ENCODE measurements around the gene CRTAP. TPM values are rescaled to one million over a fixed set of nuclear protein-coding genes. Genes with fewer than 3 reads are reported as not detected.
A peak's percentile ranks its signal among the peaks of the same experiment; 100 is the strongest.

Gene CRTAP
- total RNA-seq, 2 experiments from 2014 or later, result 36.0 to 39.4 TPM

- POLR2A ChIA-PET, result no interaction called here
- Mint-ChIP-seq H3K27me3 (peaks cover 2% of the 10 kb centered on the region), H3K27ac (peak overlapping the region; percentile 58), H3K4me1 (peaks cover 47% of the 10 kb centered on the region), H3K36me3 (peaks cover 61% of the 10 kb centered on the region), H3K9me3 (peaks cover 3% of the 10 kb centered on the region), H3K4me3 (peak overlapping the region; percentile 51)
- DNase-seq (no peak), ATAC-seq (ENCODE audit: low read depth) (no peak)
Measured at GRCh38 chr3:33088691-33089090, 25.1 kb upstream of the CRTAP start.

GRCh38 chr3:33089515-33089914 is 24.3 kb upstream of the CRTAP start:
- H3K27ac Mint-ChIP-seq, result peak overlapping the region; percentile 58
- H3K4me1 Mint-ChIP-seq, result peaks cover 47% of the 10 kb centered on the region
- peaks cover 2% of the 10 kb centered on the region for H3K27me3 Mint-ChIP-seq
- H3K36me3 Mint-ChIP-seq, result peaks cover 56% of the 10 kb centered on the region
- POLR2A ChIA-PET, result no interaction called here
- H3K9me3 Mint-ChIP-seq, result peaks cover 3% of the 10 kb centered on the region
- ATAC-seq (ENCODE audit: low read depth) (peak; percentile 83), DNase-seq (no peak)
- peak overlapping the region; percentile 51 for H3K4me3 Mint-ChIP-seq

- Mint-ChIP-seq H3K4me3 (no peak overlapping the region), H3K27me3 (peaks cover 2% of the 10 kb centered on the region), H3K9me3 (peaks cover 3% of the 10 kb centered on the region), H3K4me1 (peaks cover 55% of the 10 kb centered on the region), H3K36me3 (peaks cover 46% of the 10 kb centered on the region), H3K27ac (peak overlapping the region; percentile 27)
- no peak for DNase-seq
- POLR2A ChIA-PET, result no interaction called here
- no peak for ATAC-seq (ENCODE audit: low read depth)
Measured at GRCh38 chr3:33091746-33092145, 22.1 kb upstream of the CRTAP start.

- DNase-seq (no peak), ATAC-seq (ENCODE audit: low read depth) (no peak)
- H3K9me3 Mint-ChIP-seq, result peaks cover 3% of the 10 kb centered on the region
- H3K27me3 Mint-ChIP-seq, result no peaks in the 10 kb centered on the region
- H3K27ac Mint-ChIP-seq, result no peak overlapping the region
- H3K4me1 Mint-ChIP-seq, result peaks cover 53% of the 10 kb centered on the region
- POLR2A ChIA-PET, result no interaction called here
- no peak overlapping the region for H3K4me3 Mint-ChIP-seq
- peaks cover 40% of the 10 kb centered on the region for H3K36me3 Mint-ChIP-seq
Measured at GRCh38 chr3:33092496-33093254, 21.1 kb upstream of the CRTAP start.

GRCh38 chr3:33093847-33094246 is 20.0 kb upstream of the CRTAP start:
- Mint-ChIP-seq H3K9me3 (no peaks in the 10 kb centered on the region), H3K4me3 (no peak overlapping the region), H3K27ac (no peak overlapping the region), H3K36me3 (peaks cover 29% of the 10 kb centered on the region), H3K4me1 (peaks cover 42% of the 10 kb centered on the region), H3K27me3 (no peaks in the 10 kb centered on the region)
- ATAC-seq (ENCODE audit: low read depth), result no peak
- POLR2A ChIA-PET, result interaction anchor here (0.6 kb wide), 1 partner anchor 1548 kb away, joined by 3 read pairs; no protein-coding TSS in a partner anchor
- no peak for DNase-seq

GRCh38 chr3:33095436-33095835 is 18.4 kb upstream of the CRTAP start:
- POLR2A ChIA-PET, result interaction anchor here (1.2 to 1.5 kb wide), 3 partner anchors 34 to 346 kb away, joined by 3 read pairs; no protein-coding TSS in a partner anchor
- H3K27me3 Mint-ChIP-seq, result peaks cover 4% of the 10 kb centered on the region
- H3K9me3 Mint-ChIP-seq, result no peaks in the 10 kb centered on the region
- peak overlapping the region; percentile 98 for H3K4me3 Mint-ChIP-seq
- DNase-seq, result no peak
- H3K27ac Mint-ChIP-seq, result peak overlapping the region; percentile 46
- peaks cover 21% of the 10 kb centered on the region for H3K36me3 Mint-ChIP-seq
- peaks cover 29% of the 10 kb centered on the region for H3K4me1 Mint-ChIP-seq
- ATAC-seq (ENCODE audit: low read depth), result no peak

- peaks cover 15% of the 10 kb centered on the region for H3K36me3 Mint-ChIP-seq
- POLR2A ChIA-PET, result interaction anchor here (1.2 to 2.6 kb wide), 4 partner anchors 18 to 345 kb away, joined by 3 to 6 read pairs (median 3); partner anchors contain the start of gene CRTAP
- H3K4me1 Mint-ChIP-seq, result peaks cover 22% of the 10 kb centered on the region
- ATAC-seq (ENCODE audit: low read depth) (peak; percentile 57), DNase-seq (peak; percentile 47)
- peak overlapping the region; percentile 98 for H3K4me3 Mint-ChIP-seq
- peaks cover 4% of the 10 kb centered on the region for H3K27me3 Mint-ChIP-seq
- peak overlapping the region; percentile 85 for H3K27ac Mint-ChIP-seq
- no peaks in the 10 kb centered on the region for H3K9me3 Mint-ChIP-seq
Measured at GRCh38 chr3:33096093-33096868, 17.5 kb upstream of the CRTAP start.

GRCh38 chr3:33099109-33099645 is 14.6 kb upstream of the CRTAP start:
- Mint-ChIP-seq H3K36me3 (peaks cover 2% of the 10 kb centered on the region), H3K27me3 (peaks cover 8% of the 10 kb centered on the region), H3K4me3 (no peak overlapping the region), H3K9me3 (no peaks in the 10 kb centered on the region), H3K4me1 (peaks cover 11% of the 10 kb centered on the region), H3K27ac (no peak overlapping the region)
- POLR2A ChIA-PET, result interaction anchor here (0.6 to 2.6 kb wide), 2 partner anchors 15 to 342 kb away, joined by 3 to 6 read pairs; partner anchors contain the start of gene CRTAP
- ATAC-seq (ENCODE audit: low read depth) (no peak), DNase-seq (no peak)

GRCh38 chr3:33099701-33100100 is 14.1 kb upstream of the CRTAP start:
- Mint-ChIP-seq H3K27ac (no peak overlapping the region), H3K9me3 (no peaks in the 10 kb centered on the region), H3K27me3 (peaks cover 8% of the 10 kb centered on the region), H3K4me3 (no peak overlapping the region), H3K4me1 (peaks cover 11% of the 10 kb centered on the region), H3K36me3 (peaks cover 2% of the 10 kb centered on the region)
- DNase-seq, result no peak
- POLR2A ChIA-PET, result no interaction called here
- ATAC-seq (ENCODE audit: low read depth), result no peak

GRCh38 chr3:33100229-33100628 is 13.6 kb upstream of the CRTAP start:
- no peak for ATAC-seq (ENCODE audit: low read depth)
- H3K4me3 Mint-ChIP-seq, result no peak overlapping the region

GRCh38 chr3:33103034-33103433 is 10.8 kb upstream of the CRTAP start:
- Mint-ChIP-seq H3K36me3 (no peaks in the 10 kb centered on the region), H3K27ac (no peak overlapping the region), H3K4me3 (no peak overlapping the region), H3K4me1 (no peaks in the 10 kb centered on the region), H3K9me3 (no peaks in the 10 kb centered on the region), H3K27me3 (peaks cover 8% of the 10 kb centered on the region)
- ATAC-seq (ENCODE audit: low read depth), result no peak
- POLR2A ChIA-PET, result no interaction called here
- no peak for DNase-seq

More at GRCh38 chr3:33100229-33100628, 13.6 kb upstream of the CRTAP start:
- no peak for DNase-seq
- no peaks in the 10 kb centered on the region for H3K9me3 Mint-ChIP-seq
- H3K27me3 Mint-ChIP-seq, result peaks cover 8% of the 10 kb centered on the region
- H3K27ac Mint-ChIP-seq, result no peak overlapping the region
- peaks cover 11% of the 10 kb centered on the region for H3K4me1 Mint-ChIP-seq
- POLR2A ChIA-PET, result no interaction called here
- peaks cover 2% of the 10 kb centered on the region for H3K36me3 Mint-ChIP-seq

GRCh38 chr3:33103480-33103879 is 10.3 kb upstream of the CRTAP start:
- DNase-seq (no peak), ATAC-seq (ENCODE audit: low read depth) (no peak)
- no peaks in the 10 kb centered on the region for H3K9me3 Mint-ChIP-seq
- no peaks in the 10 kb centered on the region for H3K36me3 Mint-ChIP-seq
- no peaks in the 10 kb centered on the region for H3K4me1 Mint-ChIP-seq
- H3K4me3 Mint-ChIP-seq, result no peak overlapping the region
- POLR2A ChIA-PET, result no interaction called here
- H3K27ac Mint-ChIP-seq, result no peak overlapping the region
- peaks cover 8% of the 10 kb centered on the region for H3K27me3 Mint-ChIP-seq

GRCh38 chr3:33104803-33105202 is 9.0 kb upstream of the CRTAP start:
- ATAC-seq (ENCODE audit: low read depth) (no peak), DNase-seq (no peak)
- Mint-ChIP-seq H3K4me3 (no peak overlapping the region), H3K27ac (no peak overlapping the region), H3K36me3 (no peaks in the 10 kb centered on the region), H3K27me3 (peaks cover 5% of the 10 kb centered on the region), H3K4me1 (no peaks in the 10 kb centered on the region), H3K9me3 (no peaks in the 10 kb centered on the region)
- POLR2A ChIA-PET, result interaction anchor here (1.2 kb wide), 1 partner anchor 9 kb away, joined by 3 read pairs; the partner anchor contains the start of gene CRTAP

All from activated naive CD8-positive, alpha-beta T cell treated with anti-CD3 and anti-CD28 coated beads, Interleukin-2, amount 10 ng/mL, durations not matched to agents 7 days and 5 days (primary cell).